NCI-H82 (cell line): ENCODE measurements around the gene PDE11A.

Source experiments
- DNase-seq: peaks from one replicate; lab custom pipeline; 2025; lab: John Stamatoyannopoulos, UW

Gene PDE11A

DNA sequence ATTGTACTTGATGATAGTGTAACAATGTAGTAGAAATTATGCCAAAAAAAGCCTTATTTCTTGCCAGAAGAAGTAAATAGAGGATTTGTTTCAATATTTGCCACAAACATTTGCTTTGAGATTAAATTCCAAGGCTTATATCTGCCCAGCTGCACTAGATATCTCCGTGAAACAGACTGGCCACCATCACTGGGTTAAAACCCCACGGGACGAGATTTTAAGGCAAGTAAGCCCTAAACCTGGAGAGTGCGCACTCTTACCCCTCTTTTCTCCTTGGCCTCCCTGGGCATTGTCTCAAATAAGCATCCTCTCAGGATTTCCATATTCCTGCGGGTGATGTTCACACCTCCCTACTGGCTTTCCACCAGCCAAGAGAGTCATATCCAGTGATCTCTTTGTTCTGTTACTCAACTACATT is 345.6 kb downstream of the PDE11A start:
- DNase-seq: no peak

DNA sequence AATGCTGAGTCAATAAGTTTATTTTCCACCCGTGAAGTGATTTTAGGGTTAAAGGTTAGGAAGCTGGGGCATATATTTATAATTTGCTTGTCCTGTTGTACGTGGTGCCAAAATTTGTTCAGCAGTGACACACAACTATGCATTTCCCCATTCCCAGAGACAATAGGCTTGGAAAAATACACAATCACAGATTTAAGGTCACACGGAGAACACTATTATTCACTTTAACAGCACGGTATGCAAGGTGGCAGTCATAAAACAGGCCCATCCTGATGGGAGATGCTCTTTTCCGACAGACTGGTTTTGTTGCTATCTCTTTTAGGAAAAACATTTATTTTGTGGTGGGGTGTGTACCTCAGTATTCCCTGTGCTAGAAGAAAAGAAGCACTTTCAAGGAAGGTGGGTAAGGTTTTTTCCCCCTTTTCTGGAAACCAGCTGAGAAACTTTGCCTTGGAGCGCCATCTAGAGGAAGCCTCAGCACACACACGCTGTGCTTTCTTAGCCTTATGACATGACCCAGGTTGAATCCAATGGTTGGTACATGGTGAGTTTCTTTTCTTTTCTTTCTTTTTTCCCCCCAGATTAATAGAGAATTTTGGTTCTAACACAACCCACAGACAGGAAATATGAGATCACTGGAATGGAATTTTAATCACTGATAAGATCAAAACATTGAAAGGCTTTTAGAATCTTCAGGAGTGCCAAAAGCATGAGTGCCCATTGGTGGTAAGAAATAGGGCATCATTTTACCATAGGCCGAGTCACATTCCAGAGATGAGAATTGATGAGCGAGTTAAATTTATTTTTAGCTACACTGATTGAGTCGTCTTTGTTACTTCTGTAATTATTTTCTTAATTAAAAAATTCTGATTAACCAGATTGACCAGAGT is 347.9 kb downstream of the PDE11A start:
- peak; percentile 84 for DNase-seq

DNA sequence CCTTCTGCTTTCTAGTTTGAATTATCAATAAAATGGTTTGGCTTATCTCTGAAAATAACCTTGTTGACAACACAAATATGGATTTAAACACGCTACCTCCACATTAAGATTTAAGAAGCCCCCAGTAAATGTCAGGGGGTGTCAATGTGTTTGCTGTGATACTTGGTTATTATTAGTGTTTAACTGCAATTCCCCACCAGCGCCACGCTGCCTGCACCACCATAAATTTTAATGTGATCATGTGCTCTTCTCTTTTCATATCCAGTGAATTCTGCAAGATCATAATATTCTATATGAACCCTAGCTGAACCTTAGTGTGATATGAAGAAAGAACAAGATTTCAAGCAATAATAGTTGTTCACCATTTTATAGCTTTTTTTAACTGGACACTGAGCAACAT is 349.3 kb downstream of the PDE11A start:
- no peak for DNase-seq

DNA sequence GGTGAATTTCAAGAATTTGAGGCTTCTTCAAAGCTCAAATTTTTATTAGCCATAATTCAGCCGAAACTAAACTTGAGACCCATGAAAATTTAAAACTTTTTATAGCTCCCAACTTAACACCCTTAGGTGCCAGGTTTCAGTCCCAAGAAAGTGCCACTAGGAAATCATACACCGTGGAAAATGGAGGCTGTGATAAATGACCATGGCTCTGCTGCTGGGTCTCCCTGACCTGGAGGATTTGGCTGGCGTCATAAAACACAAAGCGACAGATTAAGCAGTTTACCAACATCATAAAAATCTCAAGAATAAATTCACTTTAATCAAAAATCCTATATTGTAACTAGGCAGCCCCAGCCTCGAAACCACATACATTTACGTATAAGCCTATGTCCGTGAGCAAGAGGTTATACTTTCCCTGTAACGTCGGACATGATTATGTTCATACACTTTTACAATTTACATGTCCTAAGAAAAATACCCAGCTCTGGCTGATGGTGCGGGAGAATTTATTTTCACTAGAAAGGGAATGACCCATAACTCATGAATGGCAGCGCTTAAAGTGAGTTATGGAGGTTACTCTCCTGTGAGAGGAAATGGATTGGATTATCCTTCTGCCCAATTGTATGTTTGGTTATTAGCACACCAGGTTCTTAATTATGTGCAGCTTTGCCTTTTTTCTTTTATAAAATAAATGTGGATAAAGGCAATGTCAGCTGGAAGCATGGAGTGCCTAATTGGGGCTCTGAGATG is 350.6 kb downstream of the PDE11A start:
- DNase-seq: no peak

DNA sequence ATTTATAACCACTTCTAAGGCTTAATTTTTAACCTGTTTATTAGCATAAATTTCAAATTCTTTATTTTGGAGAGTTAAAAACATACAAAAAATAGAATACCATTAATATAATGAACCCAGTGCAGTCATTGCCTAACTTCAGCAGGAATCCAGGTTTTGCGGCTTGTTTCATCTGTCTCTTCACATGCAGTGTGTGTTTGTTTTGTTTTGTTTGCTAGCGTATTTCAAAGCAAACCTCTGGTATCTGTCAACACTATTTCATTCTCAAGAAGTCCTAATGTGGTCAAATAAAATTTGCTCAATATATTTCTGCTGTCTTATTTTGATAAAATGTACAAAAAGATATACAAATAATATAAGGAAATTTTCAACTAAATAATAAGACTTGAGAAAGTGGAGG is 351.5 kb downstream of the PDE11A start:
- no peak for DNase-seq

DNA sequence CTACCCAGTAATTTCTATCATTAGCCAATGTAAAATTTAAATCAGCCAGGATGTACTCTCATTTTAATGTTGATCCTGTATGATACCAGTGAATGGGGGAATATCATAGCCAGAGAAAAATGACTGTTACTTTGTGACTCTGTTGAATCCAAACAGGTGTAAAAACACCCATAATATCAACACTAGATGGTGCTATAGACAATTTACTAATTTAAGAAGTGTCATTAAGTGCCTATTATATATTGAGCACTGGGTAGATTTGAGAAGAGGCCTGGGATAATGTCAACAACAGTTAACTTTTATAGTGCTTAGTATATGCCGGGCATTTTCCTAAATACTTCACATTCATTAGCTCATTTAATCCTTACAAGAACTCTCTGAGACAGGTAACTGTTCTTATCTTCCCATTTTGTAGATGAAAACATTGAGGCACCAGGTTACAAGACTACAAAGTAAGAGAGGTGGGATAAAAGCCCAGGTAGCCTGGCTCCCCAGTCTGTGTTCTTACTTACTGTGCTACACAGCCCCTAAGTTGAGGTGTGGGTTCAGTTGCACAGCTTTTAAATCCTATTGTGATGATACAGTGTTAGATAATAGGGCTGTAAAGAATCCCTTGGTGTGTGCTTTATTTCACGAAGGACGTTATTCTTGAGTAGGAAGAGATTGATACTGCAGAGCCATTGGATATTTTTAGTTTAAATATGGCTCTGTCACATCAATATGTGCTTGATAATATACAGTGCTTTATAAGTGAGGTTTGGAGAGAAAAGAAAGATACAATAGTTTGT is 354.6 kb downstream of the PDE11A start:
- DNase-seq: no peak

DNA sequence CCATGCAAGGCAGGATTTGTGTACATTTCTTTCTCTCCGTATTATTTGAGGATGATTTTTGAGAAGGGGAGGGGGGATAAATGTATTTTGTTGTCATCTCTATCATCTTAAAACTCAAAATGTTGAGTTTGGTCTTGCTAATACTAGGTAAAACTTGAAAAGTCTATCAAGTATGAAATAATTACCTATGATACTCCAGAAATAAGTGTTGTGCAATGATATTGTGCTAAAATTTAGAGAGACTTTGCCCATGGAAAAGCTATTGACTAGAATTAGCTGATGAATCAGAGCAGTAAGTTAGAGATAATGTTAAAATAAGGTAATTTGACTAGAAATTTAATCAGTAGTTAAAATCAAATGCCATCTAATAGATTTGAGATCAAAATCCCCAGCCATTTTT is 356.1 kb downstream of the PDE11A start:
- no peak for DNase-seq

DNA sequence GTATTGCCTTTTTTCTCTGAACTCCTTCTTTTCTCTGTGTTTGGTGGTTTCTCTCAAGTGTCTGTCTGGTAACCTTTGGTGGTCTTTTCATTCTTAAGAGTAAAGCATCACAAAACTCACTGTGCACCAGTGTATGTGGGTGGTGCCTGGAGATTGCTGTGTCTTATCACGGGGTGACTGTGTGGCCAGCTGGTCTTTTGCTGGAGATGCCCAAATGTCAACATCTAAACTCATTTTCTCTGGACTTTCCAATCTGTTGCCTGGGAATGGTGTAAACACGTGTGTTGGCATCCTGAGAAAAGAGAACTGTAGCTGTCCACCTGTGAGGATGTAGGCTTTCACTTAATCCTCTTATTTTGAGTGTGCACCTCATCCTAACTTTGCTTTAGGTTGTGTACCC is 356.8 kb downstream of the PDE11A start:
- no peak for DNase-seq

DNA sequence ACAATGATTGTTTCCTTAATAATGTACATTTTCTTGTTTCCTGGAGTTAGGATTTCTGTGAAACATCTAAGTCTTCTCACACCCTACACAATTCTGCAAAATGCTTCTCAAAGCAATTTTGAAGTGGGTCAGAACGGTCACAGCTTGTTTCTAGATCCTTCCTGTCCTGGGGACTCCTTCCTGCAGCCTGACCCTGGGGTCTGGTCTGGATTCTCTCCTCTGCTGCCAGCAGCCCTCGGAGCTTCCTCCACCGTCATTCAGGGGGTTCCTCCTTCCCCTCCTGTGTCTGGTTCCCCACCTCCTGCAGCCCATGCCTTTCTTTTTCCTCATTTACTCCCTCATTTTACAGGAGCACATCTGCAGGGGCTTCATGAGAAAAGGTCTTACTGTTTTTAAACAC is 357.9 kb downstream of the PDE11A start:
- DNase-seq: no peak

DNA sequence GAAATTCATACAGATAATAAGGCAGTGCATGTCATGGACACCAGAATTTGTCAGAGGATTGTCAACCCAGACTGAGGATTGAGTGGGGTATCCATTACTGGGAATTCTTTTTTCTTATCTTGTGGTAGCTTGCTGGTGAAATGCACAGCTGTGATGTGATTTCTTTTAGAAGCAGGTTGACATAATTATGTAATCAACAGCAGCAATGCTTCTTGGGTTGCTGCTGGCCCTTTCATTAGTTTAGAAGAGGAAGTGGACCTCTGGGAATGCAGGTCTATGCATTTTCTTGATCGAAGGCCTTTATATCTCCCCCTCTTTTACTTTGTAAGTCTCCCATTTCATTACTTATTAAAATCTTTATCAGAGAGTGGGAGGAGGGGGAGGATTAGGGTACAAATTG is 360.1 kb downstream of the PDE11A start:
- DNase-seq: no peak

DNA sequence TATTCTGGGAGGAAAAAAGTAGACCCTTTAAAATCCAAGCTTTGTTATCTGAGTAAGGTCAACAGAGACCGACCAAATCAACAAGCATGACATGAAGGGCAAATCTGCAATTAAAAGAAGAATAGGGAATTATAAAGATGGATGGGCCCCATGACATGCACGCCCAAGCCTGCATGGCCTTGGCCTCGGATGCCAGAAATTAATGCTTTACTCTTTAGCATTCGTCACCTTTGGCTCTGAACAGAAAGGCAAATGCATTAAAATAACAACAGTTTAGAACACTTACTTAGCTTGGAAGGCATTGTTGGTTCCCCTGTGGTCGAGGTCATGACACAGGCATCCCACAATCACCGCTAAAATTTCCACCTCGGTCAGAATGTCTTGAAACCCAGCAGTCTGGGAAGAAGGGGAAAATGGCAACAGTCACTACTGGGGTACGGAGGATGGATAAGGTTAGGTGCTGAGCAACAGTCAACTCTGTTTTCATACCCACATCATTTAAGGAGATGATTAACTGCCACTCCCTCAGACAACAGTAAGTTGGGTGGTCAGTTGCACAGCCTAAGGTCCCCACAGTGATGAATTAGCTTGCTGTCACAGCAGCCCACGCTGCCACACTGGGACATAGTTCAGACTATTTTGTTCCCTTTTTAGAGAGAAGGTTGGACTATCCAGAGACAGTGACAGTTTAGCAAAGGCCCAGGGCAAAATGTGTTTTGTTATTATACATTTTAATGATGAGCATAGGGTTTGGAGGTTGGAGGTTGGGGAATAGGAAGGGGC is 360.9 kb downstream of the PDE11A start:
- no peak for DNase-seq

DNA sequence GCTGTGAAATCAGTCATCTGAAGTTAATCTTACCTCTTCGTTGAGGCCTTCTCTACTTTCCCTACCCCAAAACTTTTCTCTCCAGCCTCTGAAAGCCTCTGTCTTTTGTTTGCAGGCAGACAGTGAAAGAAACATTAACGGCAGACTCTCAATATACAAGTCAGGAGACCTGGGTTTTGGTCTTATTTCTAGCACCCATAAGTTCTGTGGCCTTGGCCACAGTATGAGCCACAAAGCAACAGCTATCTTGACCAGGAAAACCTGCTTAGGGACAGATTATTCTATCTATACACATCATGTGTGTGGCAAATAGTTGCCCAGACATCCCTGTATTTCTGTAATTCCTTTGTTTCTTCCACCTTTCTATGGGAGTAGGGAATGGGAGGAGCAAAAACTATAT is 361.7 kb downstream of the PDE11A start:
- DNase-seq: no peak

DNA sequence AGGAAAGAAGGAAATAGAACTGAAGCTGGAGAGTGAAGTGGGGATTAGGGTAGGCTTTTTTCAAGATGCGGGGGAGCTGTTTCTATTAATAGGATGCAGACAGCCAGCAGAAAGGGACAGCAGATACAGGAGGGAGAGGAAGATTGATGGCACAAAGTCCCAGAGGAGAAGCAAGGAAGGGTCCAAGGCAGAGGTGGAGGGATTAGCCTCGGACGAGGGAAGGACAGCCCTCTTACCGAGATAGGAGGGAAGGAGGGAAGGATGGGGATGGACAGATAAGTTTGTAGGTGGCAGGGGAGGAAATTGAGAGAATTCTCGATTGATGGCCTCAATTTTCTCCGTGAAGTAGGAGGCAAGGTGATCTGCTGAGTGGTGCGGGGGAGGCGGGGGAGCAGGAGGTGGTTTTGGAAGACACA is 362.6 kb downstream of the PDE11A start:
- DNase-seq: peak; percentile 42

DNA sequence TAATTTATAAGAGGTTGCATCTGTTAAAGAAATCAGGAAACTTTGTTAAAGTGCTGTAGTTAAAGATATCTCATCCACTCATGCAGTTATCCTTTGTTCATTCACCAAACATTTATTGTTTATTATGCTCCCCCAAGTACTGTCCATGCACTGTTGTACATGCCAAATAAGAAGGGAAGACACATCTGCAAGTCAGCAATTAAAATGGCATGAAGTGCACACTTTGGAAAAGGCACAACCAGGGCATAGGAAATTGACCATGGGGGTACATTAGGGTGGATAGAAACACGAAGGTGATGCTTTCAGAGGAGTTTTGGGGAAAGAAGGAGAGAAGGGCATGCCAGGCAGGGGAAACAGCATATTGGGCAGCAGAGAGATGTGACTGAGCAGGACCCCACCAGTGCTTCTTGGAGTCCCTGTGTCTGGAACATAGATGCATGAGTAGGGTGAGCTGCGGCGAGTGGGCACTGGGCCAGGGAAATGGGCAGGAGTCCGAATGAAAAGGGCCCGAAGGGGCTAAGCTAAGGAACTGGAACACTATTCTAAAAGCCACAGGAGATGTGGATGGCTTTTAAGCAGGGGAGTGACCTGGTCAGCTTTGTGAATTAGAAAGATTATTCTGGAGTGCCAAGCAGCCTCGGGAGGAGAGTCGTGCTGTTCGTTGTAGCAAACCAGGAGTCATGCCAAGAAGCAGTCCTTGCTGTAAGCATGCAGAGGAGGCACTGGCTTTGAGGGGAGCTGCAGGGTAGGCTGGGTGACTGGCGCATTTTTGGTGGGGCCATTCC is 363.7 kb downstream of the PDE11A start:
- no peak for DNase-seq

DNA sequence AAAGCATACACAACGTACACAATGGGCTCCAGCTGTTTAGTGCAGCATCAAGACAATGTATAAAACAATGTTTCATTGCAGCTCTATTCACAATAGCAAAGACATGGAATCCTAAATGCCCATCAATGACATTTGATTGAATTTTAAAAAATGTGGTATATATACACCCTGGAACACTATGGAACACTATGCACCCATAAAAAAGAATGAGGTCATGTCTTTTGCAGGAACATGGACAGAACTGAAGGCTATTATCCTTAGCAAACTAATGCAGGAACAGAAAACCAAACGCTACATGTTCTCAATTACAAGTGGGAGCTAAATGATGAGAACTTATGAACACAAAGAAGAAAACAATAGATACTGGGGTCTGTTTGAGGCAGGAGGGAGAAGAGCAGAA is 364.5 kb downstream of the PDE11A start:
- DNase-seq: no peak

DNA sequence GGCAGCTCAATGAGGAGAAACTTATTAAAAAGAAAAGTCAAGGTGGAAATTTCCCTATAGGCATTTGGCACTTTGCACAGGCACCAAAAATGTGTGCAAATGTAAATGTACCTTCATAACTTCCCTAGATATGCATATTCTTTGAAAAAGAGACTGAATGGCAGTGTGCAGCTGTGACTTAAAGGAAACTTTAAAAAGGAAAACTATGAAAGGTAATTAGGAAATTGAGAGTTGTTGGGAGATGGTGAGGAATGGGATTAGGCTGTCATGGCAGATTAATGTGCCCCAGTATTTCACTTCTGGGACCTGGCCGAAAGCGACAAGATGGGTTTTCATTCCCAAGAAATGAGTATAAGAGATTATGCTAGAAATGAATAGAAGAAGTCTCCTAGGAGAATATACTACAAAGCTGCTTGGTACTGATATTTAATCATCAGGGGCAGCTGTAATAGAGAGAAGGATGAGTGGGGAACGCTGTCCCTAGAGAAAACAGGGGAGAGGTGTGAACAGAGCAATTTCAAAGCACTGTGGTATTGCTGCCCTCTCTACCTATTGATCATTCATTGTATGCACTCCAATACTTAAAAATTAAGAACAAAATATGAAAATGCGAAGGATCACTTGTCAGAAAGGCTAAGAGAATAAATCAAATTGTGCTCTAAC is 366.9 kb downstream of the PDE11A start:
- peak; percentile 21 for DNase-seq

DNA sequence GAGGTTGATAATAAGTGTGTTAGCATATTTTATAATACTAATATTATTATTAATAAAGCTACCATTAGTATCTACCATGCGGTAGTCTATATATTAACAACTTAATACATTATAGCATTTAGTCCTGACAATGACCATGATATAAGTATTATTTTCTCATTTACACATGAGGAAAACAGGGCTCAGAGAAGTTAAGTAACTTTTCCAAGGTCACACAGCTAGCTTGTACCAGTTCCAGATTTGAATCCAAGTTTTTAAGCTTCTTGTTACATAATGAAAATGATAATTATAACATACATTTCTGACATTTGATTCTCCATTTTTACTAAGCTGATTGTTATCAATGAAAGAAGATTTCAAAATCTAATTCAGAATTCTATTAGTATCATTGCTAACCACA is 369.4 kb downstream of the PDE11A start:
- no peak for DNase-seq

DNA sequence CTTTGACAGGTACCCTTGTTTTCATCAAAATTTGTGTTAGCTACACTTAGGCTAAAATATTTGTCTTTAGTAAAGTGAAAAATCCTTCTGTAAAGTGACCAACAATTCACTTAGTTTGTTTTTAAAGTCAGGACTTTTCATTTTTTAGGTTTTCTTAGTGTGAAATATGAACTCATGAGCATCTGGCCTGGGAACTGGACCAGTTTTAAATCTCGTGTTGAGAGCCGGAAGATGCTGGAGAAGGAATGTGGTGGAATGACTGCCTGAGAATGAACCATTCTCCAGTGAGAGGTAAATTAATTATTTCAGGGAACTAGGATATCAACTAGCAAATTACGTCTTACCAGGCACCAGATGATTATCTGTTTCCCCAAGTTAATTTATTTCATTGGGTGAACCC is 374.3 kb downstream of the PDE11A start:
- no peak for DNase-seq

DNA sequence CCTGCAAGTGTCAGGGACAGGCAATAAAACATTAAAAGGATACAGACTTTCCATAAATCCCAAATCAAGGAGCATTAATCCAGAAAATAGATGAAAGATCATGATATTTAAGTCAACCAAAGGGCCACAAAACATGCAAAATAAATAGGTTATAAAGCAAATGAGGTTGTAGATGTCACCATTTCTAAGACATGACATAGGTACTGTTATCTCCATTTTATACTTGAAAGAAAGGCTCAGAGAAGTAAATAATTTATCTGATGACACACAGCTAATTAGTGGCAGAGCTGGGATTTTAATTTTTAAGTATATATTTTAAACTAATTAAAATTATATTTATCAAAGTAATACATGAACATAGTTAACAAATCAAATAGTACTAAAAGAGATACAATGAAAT is 378.2 kb downstream of the PDE11A start:
- no peak for DNase-seq

DNA sequence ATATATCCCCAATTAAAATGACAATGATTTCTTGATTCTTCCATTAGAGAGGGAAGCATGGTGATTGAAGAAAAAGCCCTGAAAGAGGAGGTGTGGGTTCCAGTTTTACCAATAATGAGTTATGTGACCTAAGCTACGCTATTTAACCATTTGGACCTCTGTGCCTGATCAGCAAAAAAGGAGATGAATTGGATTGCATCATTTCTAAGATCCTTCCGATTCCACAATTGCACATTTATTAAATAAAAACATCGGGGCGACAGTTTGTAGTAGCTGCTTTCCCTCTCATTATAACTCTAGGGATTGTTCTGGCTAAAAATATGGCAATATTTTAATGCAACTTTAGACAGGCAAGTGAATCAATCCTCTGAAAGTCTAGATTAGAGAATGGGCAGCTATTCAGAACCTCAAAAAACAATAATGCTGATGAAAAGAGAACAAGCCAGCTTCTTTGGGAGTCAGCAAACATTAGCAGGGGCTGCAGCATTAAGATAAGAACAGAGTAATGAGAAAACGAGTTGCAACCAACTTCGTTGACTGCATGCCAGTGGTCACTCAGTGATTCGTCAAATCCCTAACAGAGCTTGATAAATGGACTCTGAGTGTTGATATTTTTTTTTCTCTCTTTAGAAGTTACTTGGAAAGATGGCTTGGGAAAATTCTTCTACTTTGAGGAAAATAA is 378.8 kb downstream of the PDE11A start:
- DNase-seq: no peak
